Neural progenitor cell (in vitro differentiated cells): Measurements from ENCODE around the gene CAST.

ENCODE experiments used
- EZH2 ChIP-seq: fragments of 200-600 bp; sonication (generic); IDR thresholded peaks from 2 replicates; pipeline ENCODE4 v1.6.1; 2017; ENCODE audit warnings: antibody characterized with exemption, mild to moderate bottlenecking, moderate library complexity
- EZH2phosphoT487 ChIP-seq: fragments of 200-600 bp; sonication (generic); IDR thresholded peaks from 2 replicates; pipeline ENCODE4 v1.6.1; 2017; ENCODE audit warnings: antibody characterized with exemption
- TF ChIP-seq, protein P1 (sequence below): fragments of 200-600 bp; sonication (generic); IDR thresholded peaks from 2 replicates; pipeline ENCODE4 v1.5.1; 2017; ENCODE audit warnings: antibody characterized with exemption, mild to moderate bottlenecking

GRCh38 chr5:96668725-96669124, 6.5 kb downstream of the CAST start:
- TF ChIP-seq, protein P1, sequence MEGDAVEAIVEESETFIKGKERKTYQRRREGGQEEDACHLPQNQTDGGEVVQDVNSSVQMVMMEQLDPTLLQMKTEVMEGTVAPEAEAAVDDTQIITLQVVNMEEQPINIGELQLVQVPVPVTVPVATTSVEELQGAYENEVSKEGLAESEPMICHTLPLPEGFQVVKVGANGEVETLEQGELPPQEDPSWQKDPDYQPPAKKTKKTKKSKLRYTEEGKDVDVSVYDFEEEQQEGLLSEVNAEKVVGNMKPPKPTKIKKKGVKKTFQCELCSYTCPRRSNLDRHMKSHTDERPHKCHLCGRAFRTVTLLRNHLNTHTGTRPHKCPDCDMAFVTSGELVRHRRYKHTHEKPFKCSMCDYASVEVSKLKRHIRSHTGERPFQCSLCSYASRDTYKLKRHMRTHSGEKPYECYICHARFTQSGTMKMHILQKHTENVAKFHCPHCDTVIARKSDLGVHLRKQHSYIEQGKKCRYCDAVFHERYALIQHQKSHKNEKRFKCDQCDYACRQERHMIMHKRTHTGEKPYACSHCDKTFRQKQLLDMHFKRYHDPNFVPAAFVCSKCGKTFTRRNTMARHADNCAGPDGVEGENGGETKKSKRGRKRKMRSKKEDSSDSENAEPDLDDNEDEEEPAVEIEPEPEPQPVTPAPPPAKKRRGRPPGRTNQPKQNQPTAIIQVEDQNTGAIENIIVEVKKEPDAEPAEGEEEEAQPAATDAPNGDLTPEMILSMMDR, result no peak
- TF ChIP-seq EZH2 (no peak), EZH2phosphoT487 (no peak)
